ENCODE measurements around the gene FRG2B. TPM values are rescaled to one million over a fixed set of nuclear protein-coding genes. Genes with fewer than 3 reads are reported as not detected.
"Not testable (repeated sequence)": the region's sequence is repeated elsewhere in the genome, so short reads cannot be mapped to it uniquely, and the experiment has no call there.

Gene FRG2B
- total and polyA plus RNA-seq, 2 donors from 2014 or later, result 0.97 TPM; not detected in 1

GRCh38 chr10:133613699-133614098 lies 12.9 kb downstream of the FRG2B start:
- no peak for FAIRE-seq
- Histone ChIP-seq H3K9me3 (ENCODE audit: control insufficient read depth in 2 of 3, insufficient read depth in 1 of 3, low read length in 3 of 3) (peaks cover 0 to 12% (median 0%) of the 10 kb centered on the region in 3 donors), H3K27ac (ENCODE audit: low read depth in 2 of 2, low read length in 2 of 2) (no peak overlapping the region), H3K4me3 (ENCODE audit: low read length in 3 of 3) (no peak overlapping the region), H3K27me3 (ENCODE audit: control insufficient read depth, insufficient read depth, low read length) (no peaks in the 10 kb centered on the region), H3K9ac (ENCODE audit: low read length in 3 of 3) (no peak overlapping the region), H3K36me3 (ENCODE audit: control insufficient read depth in 2 of 3, insufficient read depth in 3 of 3, low read length in 3 of 3) (no peaks in the 10 kb centered on the region), H3K4me1 (ENCODE audit: control insufficient read depth in 2 of 3, insufficient read depth in 2 of 3, low read depth in 1 of 3, low read length in 3 of 3) (no peaks in the 10 kb centered on the region)
- intact Hi-C loops (cut with DNase I), result no loop called here
- no peak for TF ChIP-seq CTCF (IDR thresholded peaks at IDR 0.05; ENCODE audit: borderline replicate concordance, extremely low read depth, insufficient read depth)
- DNase-seq, result no peak

GRCh38 chr10:133611079-133611478 lies 15.5 kb downstream of the FRG2B start:
- TF ChIP-seq CTCF (IDR thresholded peaks at IDR 0.05; ENCODE audit: borderline replicate concordance, extremely low read depth, insufficient read depth), result no peak
- intact Hi-C loops (cut with DNase I), result no loop called here
- FAIRE-seq, result no peak
- DNase-seq, result no peak
- no peaks in the 10 kb centered on the region for H3K4me1 ChIP-seq (ENCODE audit: control insufficient read depth in 2 of 3, insufficient read depth in 2 of 3, low read depth in 1 of 3, low read length in 3 of 3)
- peaks cover 0 to 18% (median 0%) of the 10 kb centered on the region in 3 donors for H3K9me3 ChIP-seq (ENCODE audit: control insufficient read depth in 2 of 3, insufficient read depth in 1 of 3, low read length in 3 of 3)
- H3K4me3 ChIP-seq (ENCODE audit: low read length in 3 of 3), result no peak overlapping the region
- no peak overlapping the region for H3K27ac ChIP-seq (ENCODE audit: low read depth in 2 of 2, low read length in 2 of 2)
- H3K36me3 ChIP-seq (ENCODE audit: control insufficient read depth in 2 of 3, insufficient read depth in 3 of 3, low read length in 3 of 3), result no peaks in the 10 kb centered on the region
- no peak overlapping the region for H3K9ac ChIP-seq (ENCODE audit: low read length in 3 of 3)
- H3K27me3 ChIP-seq (ENCODE audit: control insufficient read depth, insufficient read depth, low read length), result no peaks in the 10 kb centered on the region

- no peak overlapping the region for H3K9ac ChIP-seq (ENCODE audit: low read length in 3 of 3)
- H3K36me3 ChIP-seq (ENCODE audit: control insufficient read depth in 2 of 3, insufficient read depth in 3 of 3, low read length in 3 of 3), result no peaks in the 10 kb centered on the region
- peaks cover 0 to 20% (median 0%) of the 10 kb centered on the region in 3 donors for H3K9me3 ChIP-seq (ENCODE audit: control insufficient read depth in 2 of 3, insufficient read depth in 1 of 3, low read length in 3 of 3)
- H3K27ac ChIP-seq (ENCODE audit: low read depth in 2 of 2, low read length in 2 of 2), result no peak overlapping the region
- H3K4me1 ChIP-seq (ENCODE audit: control insufficient read depth in 2 of 3, insufficient read depth in 2 of 3, low read depth in 1 of 3, low read length in 3 of 3), result no peaks in the 10 kb centered on the region
- no peak for FAIRE-seq
- no peaks in the 10 kb centered on the region for H3K27me3 ChIP-seq (ENCODE audit: control insufficient read depth, insufficient read depth, low read length)
- no peak overlapping the region for H3K4me3 ChIP-seq (ENCODE audit: low read length in 3 of 3)
- TF ChIP-seq CTCF (IDR thresholded peaks at IDR 0.05; ENCODE audit: borderline replicate concordance, extremely low read depth, insufficient read depth), result no peak
- DNase-seq, result peak in 2 of 5 donors; percentile 3 to 10
- intact Hi-C loops (cut with DNase I), result no loop called here
These were observed 17.7 kb downstream of the FRG2B start for GRCh38 chr10:133608855-133609254.

GRCh38 chr10:133603434-133603833 lies 23.2 kb downstream of the FRG2B start:
- H3K36me3 ChIP-seq (ENCODE audit: control insufficient read depth in 2 of 3, insufficient read depth in 3 of 3, low read length in 3 of 3); H3K4me1 ChIP-seq (ENCODE audit: control insufficient read depth in 2 of 3, insufficient read depth in 2 of 3, low read depth in 1 of 3, low read length in 3 of 3); H3K27ac ChIP-seq (ENCODE audit: low read depth in 2 of 2, low read length in 2 of 2); H3K4me3 ChIP-seq (ENCODE audit: low read length in 3 of 3); FAIRE-seq; DNase-seq; H3K27me3 ChIP-seq (ENCODE audit: control insufficient read depth, insufficient read depth, low read length); intact Hi-C loops (cut with DNase I); H3K9ac ChIP-seq (ENCODE audit: low read length in 3 of 3); H3K9me3 ChIP-seq (ENCODE audit: control insufficient read depth in 2 of 3, insufficient read depth in 1 of 3, low read length in 3 of 3): not testable (repeated sequence)

All from kidney (tissue), 14 donors.